Caco-2 (cell line): Measurements from ENCODE around the gene ABHD8. TPM values are rescaled to one million over a fixed set of nuclear protein-coding genes. Genes with fewer than 3 reads are reported as not detected.

Experiments used
- BruUV-seq: library from RNA; stranded (reverse); fragments of 400-500 nt; replicated peaks from 2 replicates; lab custom pipeline; 2021; lab: Mats Ljungman, UMichigan
- CTCF ChIA-PET: fragments of 300-600 bp; sonication (Branson Sonifier 250); formaldehyde crosslinking; loops from one replicate; lab custom pipeline; 2022; ENCODE audit warnings: antibody characterized with exemption; lab: Charles Lee
- POLR2A ChIA-PET: fragments of 300-600 bp; sonication (Branson Sonifier 250); formaldehyde crosslinking; loops from one replicate; lab custom pipeline; 2022; ENCODE audit warnings: antibody characterized with exemption; lab: Charles Lee
- DNase-seq, 2 experiments: peaks; one replicate each; pipeline versions ENCODE4 v3.0.0 to v3.0.0-alpha.2; 2020 to 2022
- H3K27me3 ChIP-seq: replicated peaks from 2 replicates; pipeline ENCODE4 v1.6.0; 2011; ENCODE audit warnings: low read length; ENCODE audit not compliant: control insufficient read depth, insufficient read depth
- H3K36me3 ChIP-seq: 2 replicates; pipeline ENCODE4 v1.5.1; 2011; ENCODE audit warnings: low read length; ENCODE audit not compliant: control insufficient read depth, insufficient read depth
- H3K4me1 ChIP-seq: fragments of 250-450 bp; sonication (Bioruptor Pico); 2 replicates; pipeline ENCODE4 v1.5.1; 2020; ENCODE audit warnings: mild to moderate bottlenecking
- H3K4me3 ChIP-seq: 2 replicates; pipeline ENCODE4 v1.5.1; 2011; ENCODE audit warnings: low read depth, mild to moderate bottlenecking, control low read depth, low read length
- H3K9me3 ChIP-seq: fragments of 250-450 bp; sonication (Bioruptor Pico); 2 replicates; pipeline ENCODE4 v1.5.1; 2020; ENCODE audit warnings: mild to moderate bottlenecking, moderate library complexity
- H3K27ac Mint-ChIP-seq: one replicate; pipeline ENCODE4 v1.8.0; 2022; ENCODE audit warnings: mixed read lengths; ENCODE audit not compliant: unreplicated experiment
- H3K27me3 Mint-ChIP-seq: one replicate; pipeline ENCODE4 v1.8.0; 2022; ENCODE audit warnings: mixed read lengths; ENCODE audit not compliant: insufficient read depth, unreplicated experiment
- H3K36me3 Mint-ChIP-seq: one replicate; pipeline ENCODE4 v1.8.0; 2022; ENCODE audit warnings: mild to moderate bottlenecking, mixed read lengths; ENCODE audit not compliant: insufficient read depth, unreplicated experiment
- H3K4me1 Mint-ChIP-seq: one replicate; pipeline ENCODE4 v1.8.0; 2022; ENCODE audit warnings: low read depth, mixed read lengths; ENCODE audit not compliant: unreplicated experiment
- H3K4me3 Mint-ChIP-seq: one replicate; pipeline ENCODE4 v1.8.0; 2022; ENCODE audit warnings: mild to moderate bottlenecking, moderate library complexity, mixed read lengths; ENCODE audit not compliant: unreplicated experiment
- H3K9me3 Mint-ChIP-seq: one replicate; pipeline ENCODE4 v1.8.0; 2022; ENCODE audit warnings: mixed read lengths; ENCODE audit not compliant: unreplicated experiment
- intact Hi-C: fragments of 100-400 bp; cut with micrococcal nuclease; formaldehyde crosslinking; loops from one replicate; pipeline ENCODE4 v1.10.0; 2022; ENCODE audit not compliant: unreplicated experiment
- total RNA-seq: library from RNA; stranded (reverse); gene quantifications from 2 replicates; pipeline ENCODE4 v1.2.3, GENCODE V29; 2022
- TF ChIP-seq, protein P1 (sequence below), 2 experiments: fragments of 200-600 bp in 1 of 2; IDR thresholded peaks; 1 replicate in 1 of 2; 2 replicates in 1 of 2; pipeline versions ENCODE4 v1.5.1 to v1.8.0; 2011 to 2022; ENCODE audit warnings: antibody characterized with exemption in 1 of 2, control low read depth in 1 of 2, inconsistent platforms in 1 of 2, low read depth in 1 of 2, low read length in 1 of 2, mild to moderate bottlenecking in 1 of 2, moderate library complexity in 1 of 2; ENCODE audit not compliant: insufficient read depth in 1 of 2, severe bottlenecking in 1 of 2, unreplicated experiment in 1 of 2

The ABHD8 gene
- total RNA-seq, 1 experiment from 2014 or later, result 11.3 TPM

DNA sequence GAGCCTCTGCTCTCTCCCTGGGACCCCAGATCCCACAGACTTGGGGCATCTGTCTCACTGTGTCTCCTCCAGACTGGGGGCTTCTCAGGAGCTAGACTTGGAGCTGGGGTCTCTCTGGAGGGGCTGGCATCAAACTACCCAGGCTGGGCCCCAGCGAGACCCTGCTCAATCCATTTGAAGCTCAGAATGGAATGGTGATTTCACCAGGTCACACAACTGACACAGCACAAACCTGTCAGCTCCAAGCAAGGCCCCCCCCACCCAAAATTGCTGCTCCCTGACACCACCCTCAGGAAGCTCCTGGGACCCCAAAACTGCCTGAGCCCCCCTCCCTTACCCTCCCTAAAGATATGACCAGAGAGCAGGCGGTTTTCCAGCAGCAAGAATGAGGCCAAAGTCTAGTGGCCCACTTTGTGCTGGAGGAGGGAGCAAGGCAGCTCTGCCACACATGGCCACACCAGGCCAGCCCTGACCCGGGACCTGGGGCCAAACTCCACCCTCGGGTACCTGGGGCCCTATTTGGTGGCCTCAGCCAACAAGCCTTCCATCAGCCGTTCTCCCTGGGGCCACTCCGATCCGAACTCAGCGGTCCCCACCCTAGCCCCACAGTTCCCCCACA is 59.9 kb downstream of the ABHD8 start:
- intact Hi-C loops, result no loop called here
- H3K27me3 ChIP-seq, result no peaks in the 10 kb centered on the region
- H3K4me1 ChIP-seq, result peaks cover 57% of the 10 kb centered on the region
- no peaks in the 10 kb centered on the region; the same call in 1 of the 2 replicates for H3K36me3 ChIP-seq
- no TSS peak for BruUV-seq
- peak in 1 of 2 experiments; percentile 51 for DNase-seq
- ChIA-PET CTCF (interaction anchor here (1.1 kb wide), 1 partner anchor 16 kb away, joined by 3 read pairs; no protein-coding TSS in a partner anchor), POLR2A (interaction anchor here (1.2 to 1.9 kb wide), 2 partner anchors 16 to 17 kb away, joined by 3 to 5 read pairs; partner anchors contain the start of gene OCEL1)
- H3K9me3 ChIP-seq, result no peaks in the 10 kb centered on the region
- TF ChIP-seq, protein P1, sequence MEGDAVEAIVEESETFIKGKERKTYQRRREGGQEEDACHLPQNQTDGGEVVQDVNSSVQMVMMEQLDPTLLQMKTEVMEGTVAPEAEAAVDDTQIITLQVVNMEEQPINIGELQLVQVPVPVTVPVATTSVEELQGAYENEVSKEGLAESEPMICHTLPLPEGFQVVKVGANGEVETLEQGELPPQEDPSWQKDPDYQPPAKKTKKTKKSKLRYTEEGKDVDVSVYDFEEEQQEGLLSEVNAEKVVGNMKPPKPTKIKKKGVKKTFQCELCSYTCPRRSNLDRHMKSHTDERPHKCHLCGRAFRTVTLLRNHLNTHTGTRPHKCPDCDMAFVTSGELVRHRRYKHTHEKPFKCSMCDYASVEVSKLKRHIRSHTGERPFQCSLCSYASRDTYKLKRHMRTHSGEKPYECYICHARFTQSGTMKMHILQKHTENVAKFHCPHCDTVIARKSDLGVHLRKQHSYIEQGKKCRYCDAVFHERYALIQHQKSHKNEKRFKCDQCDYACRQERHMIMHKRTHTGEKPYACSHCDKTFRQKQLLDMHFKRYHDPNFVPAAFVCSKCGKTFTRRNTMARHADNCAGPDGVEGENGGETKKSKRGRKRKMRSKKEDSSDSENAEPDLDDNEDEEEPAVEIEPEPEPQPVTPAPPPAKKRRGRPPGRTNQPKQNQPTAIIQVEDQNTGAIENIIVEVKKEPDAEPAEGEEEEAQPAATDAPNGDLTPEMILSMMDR (IDR thresholded peaks at IDR 0.05; ENCODE audit: insufficient read depth in 1 of 2, low read depth in 1 of 2, low read length in 1 of 2, severe bottlenecking in 1 of 2, unreplicated experiment in 1 of 2), result no peak
- H3K4me1 Mint-ChIP-seq, result peaks cover 30% of the 10 kb centered on the region
- H3K27ac Mint-ChIP-seq, result peak overlapping the region; percentile 87
- peak overlapping the region; percentile 78 for H3K4me3 ChIP-seq
- H3K9me3 Mint-ChIP-seq, result no peaks in the 10 kb centered on the region
- no peaks in the 10 kb centered on the region for H3K27me3 Mint-ChIP-seq
- peaks cover 65% of the 10 kb centered on the region for H3K36me3 Mint-ChIP-seq
- peak overlapping the region; percentile 94 for H3K4me3 Mint-ChIP-seq

DNA sequence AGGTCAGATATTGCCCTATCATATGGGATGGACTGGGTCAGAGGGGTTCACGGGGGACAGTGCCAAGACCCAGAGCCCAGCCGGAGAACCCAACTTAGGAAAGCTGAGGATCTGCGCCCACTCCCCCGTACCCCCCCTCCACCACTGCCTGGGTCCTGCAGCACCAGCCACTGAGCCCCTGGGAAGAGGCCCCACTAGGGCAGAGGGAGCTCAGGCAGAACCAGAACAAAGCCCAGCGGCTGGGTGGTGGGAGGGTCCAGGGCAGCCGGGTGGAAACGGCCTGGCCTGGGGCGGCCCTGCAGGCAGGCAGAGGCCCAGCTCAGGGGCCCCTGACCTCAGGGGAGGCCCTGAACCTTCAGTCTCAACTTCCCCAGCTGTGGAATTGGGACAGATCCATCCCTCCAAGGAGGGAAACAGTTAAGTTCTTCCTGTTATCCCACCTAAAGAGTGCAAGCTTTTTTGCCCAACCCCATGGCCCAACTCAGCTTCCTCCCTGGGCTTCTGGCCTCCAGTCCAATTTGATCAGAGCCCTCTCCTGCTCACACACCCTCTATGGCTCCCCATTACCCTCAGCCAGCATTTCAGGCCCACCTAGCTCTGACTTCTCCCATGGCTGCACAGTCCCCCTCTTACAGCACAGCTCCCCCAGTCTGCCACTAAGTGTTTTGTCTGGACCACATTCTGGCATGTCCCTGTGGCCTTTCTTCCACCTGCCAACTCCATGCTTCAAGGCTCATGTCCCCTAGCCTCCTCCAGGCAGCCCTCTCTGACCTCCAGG is 60.6 kb downstream of the ABHD8 start:
- no peaks in the 10 kb centered on the region for H3K27me3 ChIP-seq
- Mint-ChIP-seq H3K4me3 (peak overlapping the region; percentile 94), H3K27ac (peak overlapping the region; percentile 66), H3K4me1 (peaks cover 29% of the 10 kb centered on the region), H3K27me3 (no peaks in the 10 kb centered on the region), H3K9me3 (no peaks in the 10 kb centered on the region), H3K36me3 (peaks cover 69% of the 10 kb centered on the region)
- peaks cover 50% of the 10 kb centered on the region for H3K4me1 ChIP-seq
- peak overlapping the region; percentile 78; the same call in 1 of the 2 replicates for H3K4me3 ChIP-seq
- H3K9me3 ChIP-seq, result no peaks in the 10 kb centered on the region
- DNase-seq, result no peak
- ChIA-PET CTCF (interaction anchor here (1.1 kb wide), 1 partner anchor 15 kb away, joined by 3 read pairs; no protein-coding TSS in a partner anchor), POLR2A (interaction anchor here (0.6 to 1.9 kb wide), 3 partner anchors 15 to 167 kb away, joined by 3 to 5 read pairs (median 3); partner anchors contain the start of gene OCEL1)
- no TSS peak for BruUV-seq
- intact Hi-C loops, result no loop called here
- TF ChIP-seq, protein P1 (IDR thresholded peaks at IDR 0.05; ENCODE audit: insufficient read depth in 1 of 2, low read depth in 1 of 2, low read length in 1 of 2, severe bottlenecking in 1 of 2, unreplicated experiment in 1 of 2), result no peak
- H3K36me3 ChIP-seq, result peaks cover 2% of the 10 kb centered on the region; the same call in 1 of the 2 replicates

Other genes with a start within 250 kb of the ABHD8 start
- gene HAUS8, start 228.0 kb downstream of the ABHD8 start, total RNA-seq, result 24.4 and 30.6 TPM in 2 replicates
- gene MYO9B, start 227.6 kb downstream of the ABHD8 start, total RNA-seq, result 47.6 and 52.8 TPM in 2 replicates
- gene USE1, start 88.1 kb downstream of the ABHD8 start, total RNA-seq, result 20.2 and 20.7 TPM in 2 replicates
- gene OCEL1, start 77.2 kb downstream of the ABHD8 start, total RNA-seq, result 14.9 and 20.3 TPM in 2 replicates
- 94.4 and 96.5 TPM in 2 replicates for gene NR2F6, start 57.5 kb downstream of the ABHD8 start, total RNA-seq
- not detected in 2 replicates for gene USHBP1, start 38.7 kb downstream of the ABHD8 start, total RNA-seq
- 91.7 and 98.8 TPM in 2 replicates for gene BABAM1, start 36.0 kb downstream of the ABHD8 start, total RNA-seq
- 14.3 and 17.4 TPM in 2 replicates for gene ANKLE1, start 21.5 kb downstream of the ABHD8 start, total RNA-seq
- gene MRPL34, start 2.4 kb upstream of the ABHD8 start, total RNA-seq, result 78.9 and 88.5 TPM in 2 replicates
- gene DDA1, start 6.1 kb upstream of the ABHD8 start, total RNA-seq, result 43.8 and 55.6 TPM in 2 replicates
- gene ANO8, start 31.4 kb upstream of the ABHD8 start, total RNA-seq, result 11.5 TPM in 2 replicates
- 50.1 and 50.7 TPM in 2 replicates for gene GTPBP3, start 34.1 kb upstream of the ABHD8 start, total RNA-seq
- not detected in 2 replicates for gene PLVAP, start 73.9 kb upstream of the ABHD8 start, total RNA-seq
- 1.0 and 1.3 TPM in 2 replicates for gene CCDC194, start 90.8 kb upstream of the ABHD8 start, total RNA-seq
- gene BST2, start 102.2 kb upstream of the ABHD8 start, total RNA-seq, result 94.3 and 98.4 TPM in 2 replicates
- gene MVB12A, start 116.6 kb upstream of the ABHD8 start, total RNA-seq, result 36.7 and 37.6 TPM in 2 replicates
- gene TMEM221, start 145.2 kb upstream of the ABHD8 start, total RNA-seq, result 0.37 TPM in 1 of 2 replicates, not detected in the other
- not detected in 2 replicates for gene NXNL1, start 157.5 kb upstream of the ABHD8 start, total RNA-seq
- 3.7 and 3.9 TPM in 2 replicates for gene SLC27A1, start 167.1 kb upstream of the ABHD8 start, total RNA-seq
- 69.2 and 69.7 TPM in 2 replicates for gene PGLS, start 208.2 kb upstream of the ABHD8 start, total RNA-seq